Inferior parietal cortex (tissue), 1 donor: ENCODE data around the gene INPP4B.

Experiments used
- DNase-seq: peaks from one replicate; pipeline ENCODE4 v3.0.0-alpha.2; 2016; ENCODE audit errors: extremely low spot score

INPP4B gene

DNA sequence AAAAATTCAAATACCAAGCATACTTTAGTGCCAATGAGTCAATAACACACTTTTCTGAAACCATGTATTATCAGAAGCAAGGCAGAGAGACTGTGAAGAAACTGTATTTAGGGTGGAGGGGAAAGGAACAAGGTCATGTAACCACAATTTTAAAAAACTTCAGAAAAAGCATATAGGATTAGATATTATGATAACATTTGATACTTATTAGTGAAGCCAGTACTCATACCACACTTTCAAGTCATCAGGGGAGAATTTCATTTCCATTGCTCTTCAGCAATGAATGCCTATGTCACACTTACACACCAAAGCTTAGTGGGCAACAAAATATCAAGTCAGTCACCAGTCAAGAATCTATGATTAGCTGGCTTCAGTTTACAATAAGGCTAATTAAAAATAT, 607.5 kb downstream of the INPP4B start:
- no peak for DNase-seq

DNA sequence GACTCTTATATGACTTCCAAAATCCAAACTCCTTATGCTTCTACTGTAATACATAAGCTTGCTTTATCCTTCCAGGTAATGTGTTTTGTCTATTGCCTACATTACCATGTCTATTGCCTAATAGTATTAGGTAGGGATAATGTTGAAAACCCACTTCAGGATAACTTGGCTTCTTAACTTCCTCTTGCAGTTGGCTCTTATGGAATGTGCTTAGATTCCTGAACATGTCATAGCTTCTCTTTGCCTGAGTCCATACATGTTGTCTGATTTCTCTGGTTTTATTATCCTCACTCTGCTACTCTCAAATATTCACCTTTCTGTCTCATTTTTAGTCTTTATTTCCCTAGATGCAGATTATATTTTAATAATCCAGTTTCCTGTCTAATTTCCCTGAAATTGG, 609.8 kb downstream of the INPP4B start:
- no peak for DNase-seq

DNA sequence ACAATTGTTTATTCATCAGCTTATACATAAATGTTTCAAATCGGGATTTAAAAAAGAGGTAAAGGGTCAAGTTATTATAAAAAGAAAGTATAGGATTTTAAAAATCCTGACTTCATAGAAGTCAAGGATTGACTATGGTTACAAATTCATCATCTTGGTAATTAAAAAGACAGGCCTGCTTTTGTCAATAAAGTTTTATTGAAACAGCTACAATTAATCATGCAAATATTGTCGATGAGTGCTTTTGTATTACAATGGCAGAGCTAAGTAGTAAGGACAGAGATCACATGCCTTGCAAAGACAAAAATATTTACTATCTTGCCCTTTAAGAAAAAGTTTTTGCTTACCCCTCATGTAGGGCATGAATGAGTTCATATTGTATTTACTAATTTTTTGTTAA, 614.3 kb downstream of the INPP4B start:
- DNase-seq = no peak

DNA sequence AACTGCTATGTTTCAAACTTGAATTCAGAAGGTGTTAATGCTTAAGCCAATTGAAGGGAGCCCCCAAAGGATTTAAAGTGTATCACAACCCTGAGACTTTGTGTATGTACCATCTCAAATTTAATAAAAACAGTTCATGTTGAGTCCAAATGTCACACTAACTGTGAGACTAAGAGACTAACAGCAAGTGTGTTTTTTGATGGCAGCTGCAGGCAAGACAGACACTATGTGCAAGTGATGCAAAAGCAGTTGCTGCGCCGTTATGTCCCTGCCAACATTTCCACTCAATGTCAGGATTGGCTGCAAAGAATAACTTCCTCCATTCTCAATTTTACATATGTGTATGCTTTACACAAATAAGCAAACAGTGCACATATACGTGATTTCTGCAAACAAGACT, 615.1 kb downstream of the INPP4B start:
- DNase-seq = no peak

DNA sequence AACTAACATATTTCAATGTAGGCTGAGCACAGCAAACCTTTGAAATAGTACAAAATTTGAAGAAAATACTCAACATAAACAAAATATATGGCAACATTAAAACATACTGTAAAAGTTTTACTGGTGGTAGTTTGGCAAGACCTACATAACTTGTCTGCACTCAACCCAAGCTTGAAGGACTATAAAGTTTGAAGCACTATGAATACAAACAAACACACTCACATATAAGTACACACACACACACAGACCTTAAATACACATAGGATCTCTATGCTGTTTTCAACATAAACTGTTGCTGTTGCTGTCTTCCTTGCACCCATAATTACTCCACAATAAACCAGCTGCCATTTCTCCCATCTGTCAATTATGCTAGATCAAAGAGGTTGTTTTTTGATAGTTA, 620.1 kb downstream of the INPP4B start:
- no peak for DNase-seq

DNA sequence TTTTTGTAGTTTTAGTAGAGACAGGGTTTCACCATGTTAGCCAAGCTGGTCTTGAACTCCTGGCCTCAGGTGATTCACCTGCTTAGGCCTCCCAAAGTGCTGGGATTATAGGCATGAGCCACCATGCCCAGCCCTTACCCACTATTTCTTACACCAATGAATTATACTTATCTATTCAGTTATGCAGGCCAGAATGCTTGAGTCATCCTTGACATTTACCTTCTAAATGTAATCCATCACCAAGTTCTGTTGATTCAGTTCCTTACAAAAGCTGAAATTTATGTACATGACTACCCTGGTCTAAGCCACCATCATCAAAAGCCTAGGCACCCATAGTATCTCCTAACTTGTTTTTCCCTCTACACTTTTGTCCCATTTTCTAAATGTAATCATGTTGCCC, 624.0 kb downstream of the INPP4B start:
- DNase-seq = no peak

DNA sequence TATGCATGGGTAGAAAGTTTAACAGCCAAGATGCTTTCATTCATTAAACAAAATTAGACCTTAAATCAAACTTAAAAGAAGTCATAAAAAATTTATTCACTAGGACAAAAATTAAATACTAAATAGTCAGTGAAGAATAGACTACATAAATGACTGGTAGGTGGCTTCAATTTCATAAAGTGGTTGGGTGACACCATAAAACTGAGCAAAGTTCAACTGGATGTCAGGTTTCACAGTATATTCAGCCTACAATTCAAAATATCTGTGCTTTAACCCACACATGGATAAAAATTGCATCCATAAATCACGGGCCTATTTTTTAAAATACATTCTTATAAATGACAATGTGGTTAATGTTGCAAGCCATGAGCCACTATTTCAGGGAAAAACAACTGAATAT, 627.4 kb downstream of the INPP4B start:
- DNase-seq = no peak

DNA sequence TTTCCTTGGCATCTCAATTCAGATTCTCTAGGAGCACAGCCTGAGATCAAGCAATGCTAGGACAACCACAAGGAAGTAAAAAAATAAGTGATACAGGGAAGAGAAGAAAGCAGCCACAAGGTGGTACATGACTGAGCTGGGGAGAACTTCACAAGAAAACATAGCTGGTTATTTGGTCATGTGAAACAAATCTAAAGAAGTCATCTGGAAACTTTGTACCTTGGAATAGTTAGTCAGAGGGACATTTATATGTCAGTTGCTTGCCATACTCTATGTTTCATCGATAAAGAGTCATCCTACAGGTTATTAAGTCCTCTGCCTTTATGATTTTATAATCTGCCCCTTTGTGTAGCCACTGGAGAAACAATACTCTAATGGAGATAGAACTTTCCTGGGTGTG, 634.7 kb downstream of the INPP4B start:
- DNase-seq = no peak

DNA sequence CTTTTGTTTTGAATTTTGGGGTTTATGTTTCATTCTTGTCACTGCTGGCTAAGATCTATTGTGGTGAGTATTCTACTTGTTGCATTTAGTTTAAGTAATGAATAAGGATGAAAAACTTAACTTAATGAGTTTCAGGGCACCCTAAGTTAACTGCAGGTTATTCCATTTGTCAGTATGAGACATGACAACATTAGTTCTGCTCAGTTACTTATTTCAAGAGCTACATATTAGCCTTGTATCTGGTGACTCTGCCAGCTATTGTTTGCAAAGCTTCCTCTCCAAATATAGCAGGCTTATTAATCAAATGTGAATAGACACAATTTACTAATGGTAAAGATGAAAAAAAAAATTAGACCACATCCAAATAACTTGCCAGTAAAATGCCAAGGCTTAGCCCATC, 642.6 kb downstream of the INPP4B start:
- no peak for DNase-seq

DNA sequence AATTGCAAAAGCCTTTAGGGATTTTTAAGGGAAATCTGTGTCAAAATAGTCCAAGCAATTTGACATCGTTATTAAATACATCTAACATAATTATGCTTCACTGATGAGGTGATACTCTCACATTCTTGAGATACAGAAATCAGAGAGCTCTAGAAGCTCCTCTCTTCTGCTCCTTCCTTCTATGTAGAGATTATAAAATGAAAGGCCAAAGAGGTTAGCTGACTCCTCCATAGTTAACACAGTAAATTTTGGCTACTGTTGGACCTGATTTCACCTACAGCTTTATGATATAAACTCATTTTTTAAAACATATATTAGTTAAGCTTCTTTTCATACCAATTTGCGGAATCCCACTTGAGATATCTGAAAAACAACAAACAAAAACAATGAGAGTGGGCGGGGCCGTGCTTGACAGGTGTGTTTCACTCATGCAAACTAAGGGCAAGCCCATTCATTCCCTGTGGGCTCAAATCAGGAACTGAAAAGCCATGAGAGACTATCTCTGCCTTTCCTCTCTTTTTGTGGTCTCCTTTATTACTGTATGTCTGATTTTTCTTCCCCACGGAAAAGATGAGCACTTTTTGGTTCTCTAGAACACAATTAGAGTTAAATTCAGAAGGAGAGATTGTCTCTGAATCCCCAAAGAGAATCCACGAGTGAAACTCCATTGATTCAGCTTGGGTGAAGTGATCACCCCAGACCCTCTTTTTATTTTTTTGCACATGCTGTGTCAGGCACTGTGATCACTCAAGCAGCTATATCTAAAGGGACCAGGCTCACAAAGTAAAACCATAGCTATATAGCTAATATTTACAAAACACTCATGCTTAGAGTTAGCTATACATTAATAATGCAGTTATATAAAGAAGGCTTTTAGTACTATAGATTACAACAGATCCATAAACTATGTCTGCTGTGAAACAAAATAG, 643.4 kb downstream of the INPP4B start:
- DNase-seq = no peak

DNA sequence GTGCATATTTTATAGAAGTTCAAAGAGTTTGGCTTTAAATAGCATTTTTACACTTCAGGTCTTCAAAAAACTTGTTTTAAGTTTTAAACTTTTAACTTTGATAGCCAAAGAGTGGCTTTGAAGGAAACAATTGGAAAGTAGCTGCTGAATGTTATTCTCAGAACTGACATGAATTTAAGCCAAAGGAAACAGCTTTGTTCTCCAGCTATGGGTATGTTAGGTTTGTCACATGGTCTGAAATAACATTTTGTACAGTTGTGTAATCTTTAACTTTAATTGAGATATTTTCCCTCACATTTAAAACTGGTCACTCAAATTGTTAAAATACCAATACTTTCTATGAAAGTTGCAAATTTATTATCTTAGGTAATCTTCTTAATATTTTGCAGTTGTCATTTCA, 645.1 kb downstream of the INPP4B start:
- DNase-seq = no peak

DNA sequence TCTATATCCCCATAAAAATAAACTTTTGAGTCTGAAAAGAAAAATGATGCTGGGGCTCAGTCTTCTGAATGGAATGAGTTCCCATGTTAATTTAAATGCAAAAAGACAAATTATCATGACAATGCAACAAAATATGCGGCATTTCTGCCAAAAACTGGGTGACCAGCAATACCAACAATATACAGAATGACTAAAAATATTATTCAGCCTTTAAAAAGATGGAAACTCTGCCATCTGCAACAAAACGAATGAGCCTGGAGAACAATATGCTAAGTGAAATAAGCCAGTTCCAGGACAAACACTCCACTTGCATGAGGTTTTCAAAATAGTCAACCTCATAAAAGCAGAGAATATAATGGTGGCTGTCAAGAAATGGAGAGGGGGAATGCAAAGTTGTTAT, 651.2 kb downstream of the INPP4B start:
- peak; percentile 20 for DNase-seq

DNA sequence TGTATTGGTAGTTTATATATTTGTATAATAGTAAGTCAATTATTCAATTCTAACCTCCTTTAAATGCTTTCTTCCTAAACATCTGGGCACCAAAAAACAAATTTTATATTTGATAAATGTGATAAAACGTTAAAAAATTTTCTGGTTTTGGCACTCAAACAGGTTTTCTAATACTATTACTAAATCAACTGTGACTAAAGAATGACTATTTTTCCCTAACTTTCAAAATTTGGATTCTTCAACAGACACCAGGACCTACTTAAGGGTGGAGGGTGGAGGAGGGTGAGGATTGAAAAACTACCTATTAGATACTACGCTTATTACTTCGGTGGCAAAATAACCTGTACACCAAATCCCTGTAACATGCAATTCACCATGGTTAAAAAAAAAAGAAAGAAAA, 654.2 kb downstream of the INPP4B start:
- DNase-seq = no peak

DNA sequence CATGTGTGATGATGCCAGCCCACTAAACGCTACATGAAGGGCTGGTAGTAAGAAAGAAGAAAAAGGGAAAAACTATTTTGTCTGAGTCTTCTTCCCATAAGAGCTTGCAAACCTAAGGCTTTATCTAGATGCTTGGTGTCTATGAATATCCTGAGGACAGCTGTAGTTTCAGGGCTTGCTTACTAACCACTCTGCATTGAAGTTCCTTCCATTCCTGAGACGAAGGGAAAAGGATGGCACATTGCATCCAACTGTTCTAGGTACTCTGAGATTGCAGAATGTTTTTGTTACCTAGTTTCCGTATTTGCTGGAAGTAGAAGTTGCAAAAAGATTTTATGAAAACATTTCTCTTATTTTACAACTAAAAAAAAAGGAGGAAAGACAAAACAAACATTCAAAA, 665.1 kb downstream of the INPP4B start:
- DNase-seq = no peak

DNA sequence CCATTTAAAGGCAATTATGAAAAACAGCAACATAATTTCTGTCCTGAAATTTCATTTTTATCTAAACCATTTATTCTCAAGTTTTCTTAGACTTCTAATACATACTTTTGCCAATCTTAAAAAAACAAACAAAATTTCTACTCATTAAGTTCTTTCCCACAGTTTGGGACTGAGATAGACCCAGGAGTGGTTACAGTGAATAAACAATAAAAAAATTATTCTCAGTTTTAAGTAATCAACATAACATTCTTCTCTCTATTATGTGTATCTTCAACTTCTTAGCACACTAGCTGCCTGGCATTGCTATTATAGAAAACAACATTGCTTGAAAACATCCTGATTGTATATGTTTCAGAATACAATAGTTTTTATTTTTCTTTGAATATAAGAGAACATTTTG, 676.9 kb downstream of the INPP4B start:
- DNase-seq = no peak

DNA sequence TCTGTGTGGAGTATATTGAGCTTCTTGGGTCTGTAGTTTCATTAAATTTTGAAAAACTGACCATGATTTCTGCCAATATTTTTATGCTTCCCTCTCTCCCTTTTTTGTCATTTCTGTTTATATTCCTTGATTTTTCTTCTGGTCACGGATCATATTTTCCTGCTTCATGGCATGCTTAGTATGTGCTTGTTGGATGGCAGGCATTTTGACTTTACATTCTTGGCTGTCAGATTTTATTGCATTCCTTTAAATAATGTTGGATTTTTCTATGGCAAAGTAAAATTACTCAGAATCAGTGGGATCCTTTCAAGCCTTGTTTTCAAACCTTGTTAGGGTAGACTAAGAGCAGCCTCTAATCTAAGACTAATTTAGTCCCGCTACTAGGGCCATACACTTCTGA, 677.9 kb downstream of the INPP4B start:
- DNase-seq = no peak

DNA sequence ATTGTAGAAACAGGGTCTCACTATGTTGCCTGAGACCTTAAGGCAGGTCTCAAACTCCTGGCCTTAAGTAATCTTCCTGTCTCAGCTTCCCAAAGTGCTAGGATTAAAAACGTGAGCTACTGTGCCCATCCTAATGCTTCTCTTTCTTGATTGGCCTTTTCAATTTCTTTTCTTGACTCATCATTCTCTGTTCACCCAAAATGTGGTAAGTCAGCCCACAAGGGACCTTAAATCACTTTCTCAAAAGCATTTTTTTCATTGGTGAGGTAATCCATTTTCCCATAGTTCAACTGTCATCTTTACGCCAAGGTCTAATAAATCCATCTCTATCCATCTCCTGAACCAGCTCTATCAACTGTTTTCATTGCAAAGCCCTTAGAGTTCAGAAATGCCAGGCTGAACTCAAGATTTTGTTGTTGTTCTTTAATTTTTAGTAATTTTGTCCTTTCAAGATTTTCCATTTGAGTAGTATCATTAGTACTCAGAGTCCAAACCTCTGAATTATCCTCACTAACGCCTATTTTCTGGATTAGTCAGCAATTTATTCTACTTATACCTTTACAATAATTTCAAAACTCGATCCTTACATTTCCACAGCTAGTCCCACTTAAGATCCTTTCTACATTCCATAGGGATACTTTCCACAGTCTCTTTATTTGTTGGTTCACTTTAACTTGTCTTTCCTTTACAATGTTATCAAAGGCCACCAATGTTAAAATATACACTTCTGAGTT, 681.2 kb downstream of the INPP4B start:
- no peak for DNase-seq

DNA sequence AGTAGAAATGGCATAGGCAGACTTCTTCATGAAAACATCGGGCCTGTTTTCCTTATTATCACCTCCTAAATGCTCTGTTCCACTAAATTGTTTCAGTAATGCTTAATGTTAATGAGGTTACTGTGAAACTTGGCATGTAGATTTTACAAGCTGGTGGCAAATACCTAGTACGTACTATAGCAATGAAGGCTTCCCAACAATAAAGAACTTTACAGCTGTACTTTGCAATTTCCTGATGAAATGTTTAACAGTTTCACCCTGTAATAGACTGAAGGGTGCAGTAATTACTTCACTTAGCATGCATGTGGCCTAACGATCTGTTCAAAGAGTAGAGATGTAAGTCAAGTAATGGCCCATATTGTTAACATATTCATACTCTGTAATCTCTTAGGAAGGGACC, 685.0 kb downstream of the INPP4B start:
- DNase-seq = no peak

DNA sequence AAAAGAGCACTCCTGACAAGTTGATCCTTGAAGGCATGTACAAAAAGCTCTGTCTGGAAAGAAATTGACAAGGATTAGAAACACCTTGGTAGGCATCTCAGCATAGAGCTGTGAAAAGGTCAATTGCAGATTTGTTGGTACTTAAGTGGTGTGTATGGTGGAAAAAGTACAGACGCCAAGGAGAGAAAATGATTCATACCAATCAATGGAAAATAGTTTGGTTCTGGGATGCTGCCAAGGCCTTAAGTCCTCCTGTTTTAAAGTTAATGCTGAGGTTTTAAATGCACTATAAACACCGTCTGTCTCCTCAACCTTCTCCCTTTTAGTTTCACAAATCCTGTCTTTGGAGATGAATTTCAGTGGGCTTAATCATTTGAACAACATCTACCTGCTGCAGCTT, 685.6 kb downstream of the INPP4B start:
- no peak for DNase-seq

DNA sequence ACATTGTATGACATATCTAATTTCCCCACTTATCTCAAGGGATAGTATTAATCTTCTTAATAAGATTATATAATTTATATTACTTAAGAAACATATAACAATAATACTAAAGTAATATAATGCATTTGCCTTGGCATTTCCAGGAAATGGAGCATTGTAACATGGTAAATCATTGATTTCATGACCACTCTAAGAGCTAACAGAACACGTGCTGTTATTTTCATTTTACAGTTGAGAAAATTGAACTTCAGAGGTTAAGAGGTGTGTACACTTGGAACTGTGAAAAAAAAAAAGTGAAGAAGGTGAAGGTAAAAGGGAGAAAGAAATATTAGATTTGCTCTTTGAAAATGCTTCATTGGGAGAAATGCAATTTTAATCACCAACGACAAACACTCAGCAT, 687.1 kb downstream of the INPP4B start:
- no peak for DNase-seq

DNA sequence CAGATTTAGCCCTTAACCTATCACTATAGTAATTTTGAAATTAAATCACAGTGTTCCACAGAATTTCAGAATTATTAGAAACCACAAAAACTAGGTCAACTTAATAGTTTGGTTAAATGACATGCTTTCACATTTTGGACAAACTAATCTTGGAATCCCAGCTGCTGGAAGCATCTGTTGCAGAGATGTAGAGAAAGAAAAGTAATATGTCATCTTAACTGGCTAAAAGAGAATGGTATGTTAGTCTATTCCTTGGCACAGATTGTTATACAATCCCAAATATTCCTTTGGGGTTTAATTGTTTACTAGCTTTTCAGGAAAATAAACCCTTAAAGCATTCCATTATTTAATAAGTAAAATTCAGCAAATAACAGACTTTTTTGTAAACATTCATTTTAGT, 689.8 kb downstream of the INPP4B start:
- DNase-seq = no peak

DNA sequence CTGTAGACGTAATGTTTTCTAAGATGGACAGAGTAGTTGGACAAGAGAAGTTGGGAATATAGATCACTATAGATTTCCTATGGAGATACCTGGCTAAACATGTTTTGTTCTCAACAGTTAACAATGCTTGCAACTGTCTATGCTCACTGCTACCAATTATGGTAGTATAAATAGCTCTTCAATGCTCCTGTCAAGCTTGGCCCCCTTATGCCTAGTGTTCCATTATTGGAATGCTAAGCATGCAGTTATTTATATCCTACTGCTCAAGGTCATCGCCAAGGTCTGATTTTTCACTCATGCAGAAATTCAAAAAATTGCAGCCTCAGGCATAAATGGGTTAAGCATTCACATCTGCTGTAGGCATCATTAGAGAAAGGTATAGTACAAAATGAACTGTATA, 690.8 kb downstream of the INPP4B start:
- DNase-seq = no peak

DNA sequence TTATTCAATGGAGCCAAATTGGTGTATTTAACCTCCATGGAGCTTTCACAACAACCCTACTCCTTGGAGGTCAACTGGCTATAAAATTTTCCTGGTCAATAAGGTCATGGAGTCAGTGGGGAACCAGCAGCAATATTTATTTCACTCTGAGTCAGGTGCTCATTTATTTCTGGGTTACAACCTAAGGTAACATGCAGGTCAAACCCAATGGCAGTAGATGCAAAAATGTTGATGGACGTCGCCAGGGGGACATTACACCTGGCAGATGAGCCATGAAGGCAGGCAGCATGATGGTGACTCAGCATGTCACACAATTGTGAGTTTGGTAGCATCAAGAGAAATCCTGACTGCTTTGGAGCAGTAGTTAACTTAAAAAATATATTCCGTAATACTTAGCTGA, 695.6 kb downstream of the INPP4B start:
- DNase-seq = no peak
